ENCODE measurements around the gene SARDH. TPM values are rescaled to one million over a fixed set of nuclear protein-coding genes. Genes with fewer than 3 reads are reported as not detected.

The SARDH gene
- total RNA-seq, 1 experiment from 2014 or later = 5.3 TPM

GRCh38 chr9:133680250-133680975, 57.7 kb downstream of the SARDH start:
- no peak overlapping the region for H2BK5ac ChIP-seq (ENCODE audit: insufficient read length, low read length)
- no peak overlapping the region for H3K23ac ChIP-seq (ENCODE audit: insufficient read length, low read depth, low read length)
- no peaks in the 10 kb centered on the region for H3K9me3 ChIP-seq (ENCODE audit: control insufficient read depth, low read depth, low read length)
- no peak overlapping the region for H2BK20ac ChIP-seq (ENCODE audit: low read depth, low read length, poor library complexity, severe bottlenecking)
- Mint-ChIP-seq H3K9me3 (no peaks in the 10 kb centered on the region), H3K27me3 (ENCODE audit: low read depth) (no peaks in the 10 kb centered on the region; the same call in 1 of the 2 replicates), H3K36me3 (ENCODE audit: insufficient read depth in 1 of 3, low read depth in 3 of 3) (no peaks in the 10 kb centered on the region; a peak in 1 of 7 replicates), H3K4me1 (peaks cover 5 to 10% of the 10 kb centered on the region in 2 experiments), H3K4me3 (no peak overlapping the region), H3K27ac (peak overlapping the region in 1 of 3 experiments; percentile 90; a peak in 2 of 7 replicates)
- H4K8ac ChIP-seq (replicated peaks; ENCODE audit: insufficient read length, low read depth, low read length) = no peak overlapping the region
- no peak overlapping the region for H2AFZ ChIP-seq (ENCODE audit: low read length)
- no peaks in the 10 kb centered on the region for H3K79me2 ChIP-seq (ENCODE audit: insufficient read depth, low read length)
- DNase-seq = no peak
- no peak overlapping the region for H3K4me2 ChIP-seq (ENCODE audit: insufficient read depth, insufficient read length, low read length)
- H3K4ac ChIP-seq (ENCODE audit: low read depth, low read length) = no peak overlapping the region
- H4K91ac ChIP-seq (ENCODE audit: insufficient read length, low read depth, low read length) = no peak overlapping the region
- H3T11ph ChIP-seq (ENCODE audit: low read length) = no peak overlapping the region
- H2BK12ac ChIP-seq (ENCODE audit: insufficient read length, low read depth, low read length) = no peak overlapping the region
- TF ChIP-seq, protein P1, sequence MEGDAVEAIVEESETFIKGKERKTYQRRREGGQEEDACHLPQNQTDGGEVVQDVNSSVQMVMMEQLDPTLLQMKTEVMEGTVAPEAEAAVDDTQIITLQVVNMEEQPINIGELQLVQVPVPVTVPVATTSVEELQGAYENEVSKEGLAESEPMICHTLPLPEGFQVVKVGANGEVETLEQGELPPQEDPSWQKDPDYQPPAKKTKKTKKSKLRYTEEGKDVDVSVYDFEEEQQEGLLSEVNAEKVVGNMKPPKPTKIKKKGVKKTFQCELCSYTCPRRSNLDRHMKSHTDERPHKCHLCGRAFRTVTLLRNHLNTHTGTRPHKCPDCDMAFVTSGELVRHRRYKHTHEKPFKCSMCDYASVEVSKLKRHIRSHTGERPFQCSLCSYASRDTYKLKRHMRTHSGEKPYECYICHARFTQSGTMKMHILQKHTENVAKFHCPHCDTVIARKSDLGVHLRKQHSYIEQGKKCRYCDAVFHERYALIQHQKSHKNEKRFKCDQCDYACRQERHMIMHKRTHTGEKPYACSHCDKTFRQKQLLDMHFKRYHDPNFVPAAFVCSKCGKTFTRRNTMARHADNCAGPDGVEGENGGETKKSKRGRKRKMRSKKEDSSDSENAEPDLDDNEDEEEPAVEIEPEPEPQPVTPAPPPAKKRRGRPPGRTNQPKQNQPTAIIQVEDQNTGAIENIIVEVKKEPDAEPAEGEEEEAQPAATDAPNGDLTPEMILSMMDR (conservative IDR thresholded peaks at IDR 0.05) = no peak
- no peaks in the 10 kb centered on the region for H3K27me3 ChIP-seq (ENCODE audit: insufficient read depth, low read length)
- H3K4me1 ChIP-seq (ENCODE audit: insufficient read depth, low read length) = no peaks in the 10 kb centered on the region
- H3K56ac ChIP-seq (ENCODE audit: insufficient read length, low read depth, low read length) = no peak overlapping the region
- H3K9ac ChIP-seq (ENCODE audit: extremely low read depth, insufficient read length, low read length) = no peak overlapping the region
- no peak overlapping the region for H2BK120ac ChIP-seq (ENCODE audit: low read depth, low read length, poor library complexity, severe bottlenecking)
- WGBS (ENCODE audit: extremely low coverage, insufficient read length, low lambda C conversion rate) = no CpG with 5 or more reads among the region's 21 CpGs
- no peaks in the 10 kb centered on the region for H3K79me1 ChIP-seq (ENCODE audit: insufficient read depth, low read depth, low read length, poor library complexity, severe bottlenecking)
- H3K23me2 ChIP-seq (ENCODE audit: insufficient read length, low read depth, low read length, poor library complexity, severe bottlenecking) = no peaks in the 10 kb centered on the region
- H4K20me1 ChIP-seq (ENCODE audit: control insufficient read depth, insufficient read depth, insufficient read length) = no peaks in the 10 kb centered on the region
- H3K18ac ChIP-seq (ENCODE audit: insufficient read length, low read depth, low read length) = no peak overlapping the region
- H3K14ac ChIP-seq (ENCODE audit: insufficient read depth, low read length) = no peak overlapping the region
- H3K27ac ChIP-seq (ENCODE audit: insufficient read length, low read depth, low read length) = no peak overlapping the region
- no peak overlapping the region for H2BK15ac ChIP-seq (ENCODE audit: low read depth, low read length)
- no peak overlapping the region for H4K5ac ChIP-seq (ENCODE audit: insufficient read length, low read depth, low read length)
- no peak overlapping the region for H2AK5ac ChIP-seq (ENCODE audit: insufficient read length, low read length)

Data from H9 (cell line).